Stimulated activated memory B cell treated with anti-CD40 and anti-IgM and Interleukin-4, amounts not matched to agents 10 μg/mL and 1 μg/mL and 100 μg/mL, for 72 hours (primary cell): ENCODE data around the gene AHSP.
A peak's percentile ranks its signal among the peaks of the same experiment; 100 is the strongest.
"Not testable (repeated sequence)": the region's sequence is repeated elsewhere in the genome, so short reads cannot be mapped to it uniquely, and the experiment has no call there.

Source experiments
- ATAC-seq: fragments of 150-1000 bp; cut with Tn5 transposase; 2 replicates; pipeline ENCODE4 v1.10.0; 2021
- H3K27ac Mint-ChIP-seq: one replicate; pipeline ENCODE4 v1.8.0; 2022; ENCODE audit warnings: mild to moderate bottlenecking, mixed read lengths
- H3K27me3 Mint-ChIP-seq: one replicate; pipeline ENCODE4 v1.8.0; 2022; ENCODE audit warnings: mixed read lengths
- H3K36me3 Mint-ChIP-seq: one replicate; pipeline ENCODE4 v1.8.0; 2022; ENCODE audit warnings: mixed read lengths
- H3K4me1 Mint-ChIP-seq: one replicate; pipeline ENCODE4 v1.8.0; 2022; ENCODE audit warnings: mixed read lengths
- H3K4me3 Mint-ChIP-seq: one replicate; pipeline ENCODE4 v1.8.0; 2022; ENCODE audit warnings: mild to moderate bottlenecking, moderate library complexity, mixed read lengths
- H3K9me3 Mint-ChIP-seq: one replicate; pipeline ENCODE4 v1.8.0; 2022; ENCODE audit warnings: mixed read lengths

Gene AHSP

GRCh38 chr16:31527734-31528274 lies at the start of gene AHSP:
Gene AHSP (plus strand): TSS chr16:31527900. CDS start chr16:31528140, 240 bp downstream.
- ATAC-seq = peak; percentile 44
- Mint-ChIP-seq H3K4me3 (peak within 1 kb of the TSS; percentile 48), H3K27me3 (peaks cover 19% of the 10 kb centered on the region), H3K36me3 (no peaks in the 10 kb centered on the region), H3K4me1 (peaks cover 14% of the 10 kb centered on the region), H3K9me3 (no peaks in the 10 kb centered on the region), H3K27ac (no peak within 1 kb of the TSS)

DNA sequence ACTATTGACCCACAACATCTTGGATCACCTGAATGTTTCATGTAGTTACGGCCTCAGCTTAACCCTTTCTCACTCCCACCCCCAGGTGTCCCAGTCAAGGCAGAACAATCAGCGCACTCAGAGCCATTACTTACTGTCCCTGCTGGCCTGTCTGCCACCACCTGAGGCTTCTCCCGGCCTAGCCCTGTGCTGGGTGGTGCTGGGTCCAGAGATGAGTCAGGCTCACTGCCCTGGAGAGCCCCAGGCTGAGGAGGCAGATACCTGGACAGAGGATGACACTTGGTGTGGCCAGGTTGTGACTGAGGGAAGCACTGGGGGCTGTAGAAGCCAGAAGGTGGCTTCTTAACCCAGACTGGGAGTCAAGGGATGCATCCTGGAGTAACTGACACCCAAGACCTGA lies 48.7 kb upstream of the AHSP start:
- ATAC-seq = no peak
- H3K9me3 Mint-ChIP-seq = no peaks in the 10 kb centered on the region
- H3K27me3 Mint-ChIP-seq = peaks cover 29% of the 10 kb centered on the region
- no peak overlapping the region for H3K27ac Mint-ChIP-seq
- peaks cover 22% of the 10 kb centered on the region for H3K4me1 Mint-ChIP-seq
- no peak overlapping the region for H3K4me3 Mint-ChIP-seq
- H3K36me3 Mint-ChIP-seq = no peaks in the 10 kb centered on the region

- no peak overlapping the region for H3K27ac Mint-ChIP-seq
- H3K4me1 Mint-ChIP-seq = peaks cover 22% of the 10 kb centered on the region
- H3K9me3 Mint-ChIP-seq = no peaks in the 10 kb centered on the region
- no peaks in the 10 kb centered on the region for H3K36me3 Mint-ChIP-seq
- H3K4me3 Mint-ChIP-seq = no peak overlapping the region
- no peak for ATAC-seq
- peaks cover 36% of the 10 kb centered on the region for H3K27me3 Mint-ChIP-seq
Observed at GRCh38 chr16:31479751-31480150, 47.9 kb upstream of the AHSP start.

DNA sequence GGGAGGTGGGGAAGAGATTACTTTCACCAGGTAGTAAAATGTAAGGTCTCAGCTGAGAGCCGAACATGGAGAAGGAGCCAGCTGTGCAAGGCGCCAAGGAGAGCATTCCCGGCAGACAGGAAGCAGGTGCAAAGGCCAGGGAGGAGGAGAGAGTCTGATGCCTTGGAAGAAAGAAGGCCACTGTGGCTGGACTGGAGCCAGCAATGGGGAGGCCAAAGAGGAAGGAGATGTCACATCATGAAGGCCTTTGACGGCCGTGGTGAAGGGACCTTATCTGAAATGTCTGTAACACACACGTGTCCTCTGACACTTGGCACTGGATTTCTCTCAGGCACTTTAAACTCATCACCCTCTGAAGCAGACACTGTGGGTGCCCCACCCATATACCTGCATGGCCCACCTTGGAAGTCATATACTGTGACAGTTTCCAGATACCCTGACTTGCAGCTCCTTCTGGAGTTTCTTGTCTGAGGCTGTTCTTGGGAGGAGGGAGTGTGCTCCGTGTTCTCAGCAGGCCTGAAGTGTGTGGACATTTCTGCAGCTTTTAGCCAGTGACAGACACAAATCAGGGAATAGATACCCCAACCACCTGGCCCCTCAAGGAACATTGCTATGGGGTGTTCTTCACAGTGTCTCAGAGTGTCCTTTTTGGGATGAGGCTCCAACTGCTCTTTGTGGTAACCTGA lies 46.7 kb upstream of the AHSP start:
- no peaks in the 10 kb centered on the region for H3K9me3 Mint-ChIP-seq
- H3K4me3 Mint-ChIP-seq = no peak overlapping the region
- ATAC-seq = no peak
- no peaks in the 10 kb centered on the region for H3K36me3 Mint-ChIP-seq
- no peak overlapping the region for H3K27ac Mint-ChIP-seq
- H3K4me1 Mint-ChIP-seq = peaks cover 20% of the 10 kb centered on the region
- peaks cover 49% of the 10 kb centered on the region for H3K27me3 Mint-ChIP-seq

DNA sequence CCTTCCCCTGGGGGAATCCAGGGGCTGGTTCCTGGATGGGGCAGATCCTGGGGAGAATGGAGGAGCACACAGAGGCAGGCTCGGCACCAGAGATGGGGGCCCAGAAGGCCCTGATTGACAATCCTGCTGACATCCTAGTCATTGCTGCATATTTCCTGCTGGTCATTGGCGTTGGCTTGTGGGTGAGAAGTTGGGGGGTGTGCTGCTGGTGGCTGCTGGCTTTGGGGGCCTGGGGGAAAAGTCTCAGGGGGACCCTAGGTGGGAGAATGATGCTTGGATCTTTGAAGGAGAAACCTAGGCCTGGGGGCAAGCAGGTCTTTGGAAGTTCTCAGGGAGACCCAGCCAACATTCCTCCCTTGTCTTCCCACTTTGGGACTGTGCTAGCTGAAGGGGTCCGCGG lies 44.6 kb upstream of the AHSP start, which contains the start of gene SLC5A2:
SLC5A2 (plus strand) TSS at position 43 of the 400 bp plus-strand sequence; CDS start at position 57, 14 bp downstream.
- Mint-ChIP-seq H3K27ac (no peak within 1 kb of the TSS), H3K4me1 (peaks cover 10% of the 10 kb centered on the region), H3K27me3 (peaks cover 36% of the 10 kb centered on the region), H3K4me3 (no peak within 1 kb of the TSS), H3K36me3 (no peaks in the 10 kb centered on the region), H3K9me3 (no peaks in the 10 kb centered on the region)
- ATAC-seq = no peak

DNA sequence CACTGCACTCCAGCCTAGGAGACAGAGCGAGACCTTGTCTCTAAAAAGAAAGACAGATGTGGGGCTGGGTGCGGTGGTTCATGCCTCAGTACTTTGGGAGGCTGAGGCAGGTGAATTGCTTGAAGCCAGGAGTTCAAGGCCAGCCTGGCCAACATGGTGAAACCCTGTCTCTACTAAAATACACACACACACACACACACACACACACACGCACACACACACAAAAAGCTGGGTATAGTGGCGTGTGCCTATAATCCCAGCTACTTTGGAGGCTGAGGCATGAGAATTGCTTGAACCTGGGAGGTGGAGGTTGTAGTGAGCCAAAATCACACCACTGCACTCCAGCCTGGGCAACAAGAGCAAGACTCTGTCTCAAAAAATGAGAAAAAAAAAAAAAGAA lies 43.7 kb upstream of the AHSP start:
- not testable (repeated sequence) for ATAC-seq, H3K27ac Mint-ChIP-seq, H3K4me1 Mint-ChIP-seq, H3K9me3 Mint-ChIP-seq, H3K36me3 Mint-ChIP-seq, H3K4me3 Mint-ChIP-seq
- H3K27me3 Mint-ChIP-seq = peaks cover 34% of the 10 kb centered on the region

- Mint-ChIP-seq H3K27me3 (peaks cover 34% of the 10 kb centered on the region), H3K36me3 (peaks cover 4% of the 10 kb centered on the region), H3K4me3 (no peak overlapping the region), H3K4me1 (peaks cover 9% of the 10 kb centered on the region), H3K9me3 (no peaks in the 10 kb centered on the region), H3K27ac (no peak overlapping the region)
- ATAC-seq = no peak
Observed at GRCh38 chr16:31484491-31485171, 43.1 kb upstream of the AHSP start.

DNA sequence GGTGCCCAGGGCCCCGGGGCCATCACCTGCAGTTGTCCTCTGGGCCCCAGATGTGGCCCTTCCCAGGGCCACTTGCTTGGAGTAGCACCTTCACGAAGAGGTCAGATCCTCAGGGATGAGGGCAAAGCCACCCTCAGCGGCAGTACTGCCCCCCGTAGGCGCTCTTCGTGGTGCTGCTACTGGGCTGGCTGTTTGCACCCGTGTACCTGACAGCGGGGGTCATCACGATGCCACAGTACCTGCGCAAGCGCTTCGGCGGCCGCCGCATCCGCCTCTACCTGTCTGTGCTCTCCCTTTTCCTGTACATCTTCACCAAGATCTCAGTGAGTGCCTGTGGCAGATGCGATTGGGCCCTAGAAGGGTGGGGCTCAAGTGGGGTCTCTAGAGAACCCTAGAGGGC lies 42.1 kb upstream of the AHSP start:
- Mint-ChIP-seq H3K4me1 (peaks cover 9% of the 10 kb centered on the region), H3K27me3 (peaks cover 34% of the 10 kb centered on the region), H3K36me3 (peaks cover 10% of the 10 kb centered on the region), H3K9me3 (no peaks in the 10 kb centered on the region), H3K27ac (no peak overlapping the region), H3K4me3 (peak overlapping the region; percentile 29)
- ATAC-seq = no peak

GRCh38 chr16:31486045-31486444 lies 41.7 kb upstream of the AHSP start:
- Mint-ChIP-seq H3K4me1 (peaks cover 9% of the 10 kb centered on the region), H3K27me3 (peaks cover 34% of the 10 kb centered on the region), H3K9me3 (no peaks in the 10 kb centered on the region), H3K4me3 (peak overlapping the region; percentile 29), H3K27ac (no peak overlapping the region), H3K36me3 (peaks cover 14% of the 10 kb centered on the region)
- no peak for ATAC-seq

- Mint-ChIP-seq H3K27ac (peak overlapping the region; percentile 59), H3K4me3 (peak overlapping the region; percentile 91), H3K27me3 (peaks cover 30% of the 10 kb centered on the region), H3K36me3 (peaks cover 17% of the 10 kb centered on the region), H3K9me3 (no peaks in the 10 kb centered on the region), H3K4me1 (peaks cover 9% of the 10 kb centered on the region)
- no peak for ATAC-seq
Observed at GRCh38 chr16:31487071-31487719, 40.5 kb upstream of the AHSP start.

GRCh38 chr16:31487720-31488467 lies 39.8 kb upstream of the AHSP start:
- peaks cover 9% of the 10 kb centered on the region for H3K4me1 Mint-ChIP-seq
- H3K4me3 Mint-ChIP-seq = peak overlapping the region; percentile 91
- H3K36me3 Mint-ChIP-seq = peaks cover 23% of the 10 kb centered on the region
- peak overlapping the region; percentile 59 for H3K27ac Mint-ChIP-seq
- H3K9me3 Mint-ChIP-seq = no peaks in the 10 kb centered on the region
- H3K27me3 Mint-ChIP-seq = peaks cover 23% of the 10 kb centered on the region
- peak; percentile 90 for ATAC-seq

DNA sequence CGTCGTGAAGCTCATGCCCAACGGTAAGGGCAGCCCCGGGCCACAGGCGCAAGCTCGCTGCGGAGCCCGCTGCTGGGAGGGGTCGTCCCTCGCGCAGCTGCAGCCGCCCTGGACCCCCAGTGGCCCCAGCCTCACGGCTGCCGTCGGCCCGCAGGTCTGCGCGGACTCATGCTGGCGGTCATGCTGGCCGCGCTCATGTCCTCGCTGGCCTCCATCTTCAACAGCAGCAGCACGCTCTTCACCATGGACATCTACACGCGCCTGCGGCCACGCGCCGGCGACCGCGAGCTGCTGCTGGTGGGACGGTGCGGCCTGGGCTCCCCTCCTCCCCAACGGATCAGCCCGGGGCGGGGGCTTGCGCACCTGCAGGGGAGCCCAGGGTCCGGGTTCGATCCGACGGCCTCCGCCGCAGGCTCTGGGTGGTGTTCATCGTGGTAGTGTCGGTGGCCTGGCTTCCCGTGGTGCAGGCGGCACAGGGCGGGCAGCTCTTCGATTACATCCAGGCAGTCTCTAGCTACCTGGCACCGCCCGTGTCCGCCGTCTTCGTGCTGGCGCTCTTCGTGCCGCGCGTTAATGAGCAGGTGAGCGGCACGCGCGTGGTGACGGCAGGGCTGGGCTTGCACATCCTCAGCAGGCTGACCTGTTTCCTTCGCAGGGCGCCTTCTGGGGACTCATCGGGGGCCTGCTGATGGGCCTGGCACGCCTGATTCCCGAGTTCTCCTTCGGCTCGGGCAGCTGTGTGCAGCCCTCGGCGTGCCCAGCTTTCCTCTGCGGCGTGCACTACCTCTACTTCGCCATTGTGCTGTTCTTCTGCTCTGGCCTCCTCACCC lies 39.0 kb upstream of the AHSP start:
- peaks cover 9% of the 10 kb centered on the region for H3K4me1 Mint-ChIP-seq
- no peaks in the 10 kb centered on the region for H3K9me3 Mint-ChIP-seq
- no peak for ATAC-seq
- H3K27me3 Mint-ChIP-seq = peaks cover 22% of the 10 kb centered on the region
- H3K27ac Mint-ChIP-seq = no peak overlapping the region
- H3K4me3 Mint-ChIP-seq = peak overlapping the region; percentile 43
- peaks cover 31% of the 10 kb centered on the region for H3K36me3 Mint-ChIP-seq

DNA sequence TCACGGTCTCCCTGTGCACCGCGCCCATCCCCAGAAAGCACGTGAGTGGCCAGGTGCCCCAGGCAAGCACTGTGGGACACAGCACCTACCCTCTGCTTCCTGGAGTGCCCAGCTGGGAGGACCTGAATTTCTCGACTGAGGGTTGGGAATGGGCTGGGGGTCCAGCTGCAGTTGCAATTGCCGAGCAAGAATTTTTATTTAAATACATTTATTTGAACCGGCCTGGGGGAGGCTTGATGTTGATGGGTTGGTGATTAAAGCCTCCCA lies 38.5 kb upstream of the AHSP start:
- peak overlapping the region; percentile 43 for H3K4me3 Mint-ChIP-seq
- ATAC-seq = no peak
- no peak overlapping the region for H3K27ac Mint-ChIP-seq
- H3K4me1 Mint-ChIP-seq = peaks cover 9% of the 10 kb centered on the region
- H3K36me3 Mint-ChIP-seq = peaks cover 32% of the 10 kb centered on the region
- H3K9me3 Mint-ChIP-seq = no peaks in the 10 kb centered on the region
- H3K27me3 Mint-ChIP-seq = peaks cover 20% of the 10 kb centered on the region
